D721Med (cell line): ENCODE measurements around the gene WSCD2.

ENCODE experiments used
- DNase-seq: peaks from one replicate; pipeline ENCODE4 v3.0.0; 2011; ENCODE audit warnings: low spot score; ENCODE audit not compliant: insufficient read length
- FAIRE-seq: peaks from 2 replicates; lab custom pipeline; 2011; peaks lifted over from hg19 to GRCh38; lab: Jason Lieb, UNC
- CTCF ChIP-seq: IDR thresholded peaks from 2 replicates; pipeline ENCODE4 v1.5.1; 2012; ENCODE audit warnings: mild to moderate bottlenecking, control low read depth; ENCODE audit not compliant: insufficient read depth; ENCODE audit errors: missing control alignments

The WSCD2 gene

GRCh38 chr12:108207791-108208730 is 79.0 kb downstream of the WSCD2 start:
- no peak for TF ChIP-seq CTCF
- FAIRE-seq: no peak

GRCh38 chr12:108210001-108210400 is 80.9 kb downstream of the WSCD2 start:
- TF ChIP-seq CTCF: no peak
- no peak for FAIRE-seq

More at GRCh38 chr12:108207791-108208730, 79.0 kb downstream of the WSCD2 start:
- no peak for DNase-seq

GRCh38 chr12:108211157-108211556 is 82.1 kb downstream of the WSCD2 start:
- no peak for TF ChIP-seq CTCF
- DNase-seq: no peak
- no peak for FAIRE-seq

More at GRCh38 chr12:108210001-108210400, 80.9 kb downstream of the WSCD2 start:
- no peak for DNase-seq

- DNase-seq: no peak
- no peak for FAIRE-seq
- TF ChIP-seq CTCF: no peak
Measured at GRCh38 chr12:108213871-108214445, 84.9 kb downstream of the WSCD2 start.

GRCh38 chr12:108214486-108214885 is 85.4 kb downstream of the WSCD2 start:
- FAIRE-seq: no peak
- DNase-seq: no peak
- no peak for TF ChIP-seq CTCF

GRCh38 chr12:108215458-108215857 is 86.4 kb downstream of the WSCD2 start:
- DNase-seq: no peak
- no peak for TF ChIP-seq CTCF
- FAIRE-seq: no peak
